Glomerular endothelial cell (primary cell): Measurements from ENCODE around the gene TSEN15. TPM values are rescaled to one million over a fixed set of nuclear protein-coding genes. Genes with fewer than 3 reads are reported as not detected.
"Not testable (repeated sequence)": the region's sequence is repeated elsewhere in the genome, so short reads cannot be mapped to it uniquely, and the experiment has no call there.

ENCODE experiments used
- DNase-seq: peaks from one replicate; pipeline ENCODE4 v3.0.0-alpha.2; 2011; ENCODE audit warnings: low read depth, low spot score; ENCODE audit errors: extremely low read depth
- total RNA-seq: library from RNA; depleted of rRNA; stranded (reverse); fragments of >200 nt; gene quantifications from 2 replicates; pipeline ENCODE4 v1.2.3, GENCODE V29; 2015

The TSEN15 gene
- total RNA-seq, 1 donor from 2014 or later: 30.8 TPM

DNA sequence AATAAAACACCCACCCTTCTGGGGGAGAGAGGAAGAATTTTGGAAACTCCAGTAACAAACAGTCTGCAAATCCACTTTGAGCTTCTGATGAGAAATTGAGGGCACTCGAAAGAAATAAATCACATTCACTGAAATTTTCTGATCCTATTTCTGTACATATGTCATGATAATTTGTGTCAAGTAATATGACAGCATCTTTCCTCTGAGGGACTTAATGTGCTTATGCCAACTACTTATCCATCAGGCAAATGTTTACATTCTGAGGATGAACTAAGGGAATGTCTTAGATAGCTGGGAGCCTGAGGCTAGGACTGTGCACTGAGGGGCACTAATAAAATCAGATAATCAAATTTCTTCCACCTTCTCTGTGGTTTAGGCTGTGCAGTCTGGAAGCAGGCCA is 44.5 kb downstream of the TSEN15 start:
- no peak for DNase-seq

DNA sequence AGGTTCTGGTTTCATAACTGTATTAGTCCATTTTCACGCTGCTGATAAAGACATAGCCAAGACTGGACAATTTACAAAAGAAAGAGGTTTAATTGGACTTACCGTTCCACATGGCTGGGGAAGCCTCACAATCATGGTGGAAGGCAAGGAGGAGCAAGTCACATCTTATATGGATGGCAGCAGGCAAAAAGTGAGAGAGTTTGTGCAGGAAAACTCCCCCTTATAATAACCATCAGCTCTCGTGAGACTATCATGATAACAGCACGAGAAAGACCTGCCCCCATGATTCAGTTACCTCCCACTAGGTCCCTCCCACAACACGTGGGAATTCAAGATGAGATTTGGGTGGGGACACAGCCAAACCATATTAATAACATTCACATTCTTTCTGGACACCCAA is 45.0 kb downstream of the TSEN15 start:
- not testable (repeated sequence) for DNase-seq

DNA sequence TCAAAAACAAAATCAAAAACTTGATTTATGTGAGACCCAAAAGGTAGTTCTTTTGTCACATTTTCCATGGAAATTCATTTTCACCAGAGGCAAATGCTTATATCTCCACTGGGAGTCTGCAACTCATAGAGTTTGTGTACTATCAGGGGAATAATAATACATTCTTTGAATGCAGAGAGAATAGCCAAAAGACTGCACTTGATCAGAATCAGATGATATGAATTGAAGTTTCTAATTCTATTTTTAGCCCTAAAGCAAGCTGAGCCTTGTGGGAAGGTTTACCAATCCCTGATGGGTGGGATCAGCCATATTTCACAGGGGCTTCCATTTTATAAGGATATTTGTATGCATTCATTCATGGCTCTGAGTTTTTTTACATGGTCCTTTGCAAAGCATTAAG is 49.6 kb downstream of the TSEN15 start:
- DNase-seq: no peak

GRCh38 chr1:184101571-184101970 is 50.0 kb downstream of the TSEN15 start:
- no peak for DNase-seq

DNA sequence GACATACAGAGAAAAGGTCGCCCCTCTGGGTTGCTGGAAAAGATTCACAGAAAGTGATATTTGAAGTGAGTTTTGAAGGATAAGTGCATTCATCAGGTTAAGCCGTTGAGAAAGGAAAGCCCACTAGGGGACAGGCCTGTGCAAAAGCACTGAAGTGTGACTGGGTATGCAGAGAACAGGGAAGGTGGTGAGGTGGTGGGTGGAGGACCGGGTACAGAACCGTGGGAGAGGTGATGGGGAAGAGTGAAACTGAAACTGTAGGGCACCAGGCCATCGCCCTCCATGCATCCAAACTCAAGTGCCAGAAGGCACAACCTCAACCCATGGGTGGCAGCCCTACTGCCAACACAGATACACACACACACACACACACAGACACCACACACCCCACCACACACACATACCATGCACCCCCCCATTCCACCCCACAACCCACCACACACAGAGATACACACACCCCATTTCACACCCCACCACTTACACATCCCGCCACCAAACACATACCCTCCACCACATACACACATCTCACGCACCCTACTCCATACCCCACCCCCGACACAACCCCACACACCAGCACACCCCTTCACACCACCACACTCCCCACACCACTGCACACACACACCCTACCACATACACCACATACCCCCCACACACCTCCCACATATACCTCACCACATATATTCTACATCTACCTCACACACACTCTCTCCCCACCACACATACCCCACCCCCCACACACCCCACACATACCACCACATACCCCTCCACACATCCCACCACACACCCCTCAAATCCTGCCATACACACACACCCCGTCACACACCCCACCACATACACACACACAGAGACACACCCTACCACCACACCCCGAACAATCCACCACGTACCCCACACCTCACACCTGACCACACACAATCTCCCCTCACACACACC is 59.0 kb downstream of the TSEN15 start:
- no peak for DNase-seq

DNA sequence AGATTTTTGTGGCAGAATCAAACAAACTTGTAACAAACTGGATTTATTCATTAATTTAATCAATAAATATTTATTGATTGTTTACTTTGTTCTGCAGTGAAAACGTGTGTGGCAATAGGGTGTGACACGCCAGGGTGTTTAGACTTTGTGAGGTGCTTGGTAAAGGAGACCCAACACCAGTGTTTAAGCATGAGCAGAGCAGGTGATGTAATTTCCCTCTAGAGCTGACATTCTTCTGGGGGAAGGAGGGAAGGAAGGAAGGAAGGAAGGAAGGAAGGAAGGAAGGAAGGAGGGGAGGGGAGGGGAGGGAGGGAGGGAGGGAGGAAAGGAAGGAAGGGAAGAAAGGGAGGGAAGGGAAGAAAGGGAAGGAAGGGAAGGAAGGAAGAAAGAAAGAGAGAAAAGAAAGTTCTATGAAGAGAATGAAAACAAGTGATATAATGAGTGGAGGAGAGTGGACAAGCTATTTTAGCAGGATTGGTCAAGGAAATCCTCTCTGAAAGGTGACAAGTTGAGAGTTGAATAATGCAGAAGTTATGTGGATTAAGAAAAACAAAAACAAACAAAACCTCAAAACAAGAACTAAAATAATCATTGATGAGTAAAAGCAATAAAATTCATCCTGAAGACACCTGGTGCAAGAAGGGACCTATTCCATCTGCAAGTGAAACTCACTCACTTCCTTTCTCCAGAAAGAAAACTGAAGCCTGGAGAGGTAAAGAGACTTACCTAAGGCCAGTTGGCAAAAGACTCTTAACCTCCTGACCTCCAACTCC is 60.8 kb downstream of the TSEN15 start:
- DNase-seq: no peak

DNA sequence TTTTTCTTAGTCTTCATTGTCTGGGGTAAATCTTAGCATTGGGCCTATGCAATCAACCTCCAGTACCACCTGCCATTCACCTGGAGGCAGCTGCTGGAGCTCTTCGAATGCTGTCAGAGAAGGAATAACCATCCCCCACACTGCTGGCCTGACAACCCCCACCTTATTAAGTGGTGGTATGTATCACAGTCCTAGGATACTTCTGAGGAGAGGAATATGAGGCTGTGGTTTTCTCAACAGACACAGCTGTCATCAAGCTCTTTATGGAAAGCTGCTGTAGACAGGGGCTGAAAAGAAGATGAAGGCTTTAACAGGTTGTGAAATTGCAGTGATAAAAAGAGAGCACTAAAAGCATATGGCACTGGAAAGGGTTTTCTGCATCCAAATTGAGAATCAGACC is 61.7 kb downstream of the TSEN15 start:
- no peak for DNase-seq

DNA sequence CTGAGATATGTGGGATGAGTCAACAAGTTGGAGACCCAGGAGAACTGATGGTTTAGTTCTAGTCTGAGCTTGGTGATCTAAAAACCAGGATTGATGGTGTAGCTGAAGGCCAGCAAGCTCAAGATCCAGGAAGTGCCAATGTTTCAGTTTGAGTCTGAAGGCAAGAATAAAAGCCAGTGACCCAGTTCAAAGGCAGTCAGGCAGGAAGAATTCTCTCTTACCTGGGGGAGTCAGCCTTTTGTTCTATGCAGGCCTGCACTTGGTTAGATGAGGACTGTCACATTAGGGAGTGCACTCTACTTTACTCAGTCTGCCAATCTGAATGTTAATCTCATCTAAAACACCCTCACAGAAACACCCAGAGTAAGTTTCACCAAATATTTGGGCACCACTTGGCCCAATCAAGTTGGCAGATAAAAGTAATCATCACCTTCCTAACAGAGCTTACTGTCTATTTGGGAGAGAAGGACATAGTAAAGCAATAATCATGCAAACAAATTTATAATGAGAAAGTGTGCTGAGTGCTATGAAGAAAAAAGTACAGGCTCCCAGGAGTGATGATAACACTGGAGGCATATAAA is 63.4 kb downstream of the TSEN15 start:
- DNase-seq: no peak

DNA sequence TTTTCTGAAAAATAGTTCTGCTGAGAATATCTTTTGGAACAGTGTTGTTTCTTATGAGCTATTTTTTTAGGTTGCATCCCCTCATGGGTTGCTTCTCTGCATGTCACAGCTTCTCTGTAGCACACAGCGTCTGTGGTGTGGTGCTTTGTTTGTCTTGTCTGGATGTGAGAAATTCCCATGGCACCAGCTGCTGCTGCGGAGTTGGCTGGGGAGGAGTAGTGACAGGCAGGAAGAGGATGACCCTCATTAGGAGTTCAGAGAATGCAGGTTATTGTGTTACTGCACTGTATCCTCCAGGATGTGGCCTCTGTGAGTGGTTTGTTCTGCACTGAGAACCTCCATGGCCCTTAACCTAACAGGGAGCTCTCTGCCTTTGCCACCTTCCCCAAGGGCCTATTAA is 64.8 kb downstream of the TSEN15 start:
- DNase-seq: no peak

GRCh38 chr1:184118046-184118445 is 66.5 kb downstream of the TSEN15 start:
- DNase-seq: no peak

Other genes with a start within 250 kb of the TSEN15 start
- gene RGL1, start 246.6 kb upstream of the TSEN15 start, total RNA-seq: 22.8 and 25.4 TPM in 2 replicates
- gene COLGALT2, start 14.0 kb upstream of the TSEN15 start, total RNA-seq: 0.15 and 0.76 TPM in 2 replicates